Stimulated activated CD4-positive, alpha-beta T cell treated with anti-CD3 and anti-CD28 coated beads, Interleukin-1b, Interleukin-23, amount 100 ng/mL, for 1 hour (primary cell): Measurements from ENCODE around the gene BAX.

Source experiments
- DNase-seq, 2 donors: peaks; one replicate each; pipeline ENCODE4 v3.0.0-alpha.2; 2020; ENCODE audit warnings: low read depth in 2 of 2

Gene BAX

DNA sequence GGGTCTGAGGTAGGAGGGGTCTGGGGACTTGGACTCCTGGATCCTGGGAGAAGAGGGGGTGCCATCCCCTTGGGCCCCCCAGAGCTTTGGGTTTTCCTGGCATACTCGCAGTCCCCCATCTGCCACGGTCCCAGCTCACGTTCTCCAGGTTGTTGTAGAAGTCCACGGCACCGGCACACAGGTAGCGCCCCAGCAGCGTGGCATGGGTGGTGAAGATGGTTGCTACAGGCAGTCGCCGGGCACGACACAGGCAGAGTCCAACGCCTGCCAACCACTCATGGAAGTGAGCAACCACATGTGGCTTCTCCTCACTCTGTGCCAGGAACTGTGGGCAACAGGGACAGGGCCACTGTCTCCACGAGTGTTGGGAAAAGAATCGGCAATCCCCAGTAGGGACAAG, 31.0 kb downstream of the BAX start:
- no peak for DNase-seq

DNA sequence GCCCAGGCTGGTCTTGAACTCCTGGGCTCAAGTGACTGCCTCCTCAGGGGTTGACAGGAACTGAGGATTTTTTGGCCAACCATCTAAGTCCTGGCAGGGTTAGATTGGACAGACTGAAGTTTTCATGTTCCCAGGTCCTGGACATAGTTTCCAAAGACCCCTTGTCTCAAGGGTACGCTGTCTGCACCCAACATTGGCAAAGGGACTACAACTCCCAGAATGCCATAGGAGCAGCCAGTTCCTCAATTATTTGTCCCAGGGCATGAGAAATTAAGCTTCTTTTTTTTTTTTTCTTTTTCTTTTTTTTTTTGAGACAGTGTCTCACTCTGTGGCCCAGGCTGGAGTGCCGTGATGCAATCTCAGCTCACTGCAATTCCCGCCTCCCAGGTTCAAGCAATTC, 31.5 kb downstream of the BAX start:
- no peak for DNase-seq

- no peak for DNase-seq
Measured at GRCh38 chr19:48987323-48987722, 32.6 kb downstream of the BAX start.

DNA sequence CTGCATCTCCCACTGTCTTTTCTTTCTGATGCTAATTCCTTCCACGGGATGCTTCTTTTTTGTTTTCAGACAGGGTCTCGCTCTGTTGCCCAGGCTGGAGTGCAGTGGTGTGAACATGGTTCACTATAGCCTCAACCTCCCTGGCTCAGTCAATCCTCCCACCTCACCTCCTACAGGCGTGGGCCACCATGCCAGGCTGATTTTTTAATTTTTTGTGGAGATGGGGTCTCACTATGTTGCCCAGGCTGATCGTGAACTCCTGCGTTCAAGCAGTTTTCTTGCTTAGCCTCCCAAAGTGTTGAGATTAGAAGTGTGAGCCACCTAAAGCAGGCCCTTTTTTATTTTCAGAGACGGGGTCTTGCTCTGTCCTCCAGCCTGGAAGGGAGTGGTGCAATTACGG, 33.6 kb downstream of the BAX start:
- no peak for DNase-seq

DNA sequence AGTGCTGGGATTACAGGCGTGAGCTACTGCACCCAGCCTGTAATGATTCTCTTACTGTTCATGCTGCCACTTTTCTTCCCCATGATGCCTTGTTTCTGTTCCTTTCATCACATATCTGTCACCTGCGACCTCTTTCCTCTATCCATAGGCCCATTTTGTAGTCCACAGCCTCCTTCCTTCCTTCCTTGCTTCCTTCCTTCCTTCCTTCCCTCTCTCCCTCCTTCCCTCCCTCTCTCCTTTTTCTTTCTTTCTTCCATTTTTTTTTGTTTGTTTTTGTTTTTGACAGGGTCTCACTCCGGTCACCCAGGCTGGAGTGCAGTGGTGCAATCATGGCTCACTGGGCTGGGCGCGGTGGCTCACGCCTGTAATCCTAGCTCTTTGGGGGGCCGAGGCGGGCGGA, 34.2 kb downstream of the BAX start:
- DNase-seq: no peak

GRCh38 chr19:48989701-48990291, 35.1 kb downstream of the BAX start:
- no peak for DNase-seq

GRCh38 chr19:48990400-48990799, 35.7 kb downstream of the BAX start:
- no peak for DNase-seq

DNA sequence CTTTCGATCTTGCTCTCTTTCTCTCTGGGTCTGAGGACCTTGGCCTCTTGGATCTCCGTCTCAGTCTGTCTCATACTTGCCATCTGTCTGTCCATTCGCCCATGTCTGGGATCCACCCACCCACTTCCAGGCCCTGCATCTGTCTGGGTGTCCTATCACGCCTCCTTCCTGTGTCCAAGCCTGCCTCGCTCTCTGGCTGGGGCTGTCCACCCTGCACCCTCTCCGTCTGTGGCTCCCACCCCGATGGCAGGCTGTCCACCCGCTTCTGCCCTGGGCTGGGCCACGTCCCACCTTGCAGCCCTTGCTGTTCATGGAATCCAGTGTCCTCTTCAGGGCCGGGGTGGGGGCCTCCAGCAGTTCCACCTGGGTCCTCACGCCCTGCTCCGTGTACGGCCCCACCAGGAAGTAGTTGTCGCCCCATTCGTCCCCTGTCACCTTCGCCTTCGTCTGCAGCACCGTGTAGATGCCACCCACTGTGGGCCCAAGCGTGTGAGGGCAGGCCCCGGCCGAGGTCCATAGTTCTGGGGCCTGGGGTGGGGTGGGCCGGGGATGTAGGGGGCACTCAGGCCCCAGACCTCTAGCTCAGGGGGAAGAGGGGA, 36.4 kb downstream of the BAX start:
- no peak for DNase-seq

DNA sequence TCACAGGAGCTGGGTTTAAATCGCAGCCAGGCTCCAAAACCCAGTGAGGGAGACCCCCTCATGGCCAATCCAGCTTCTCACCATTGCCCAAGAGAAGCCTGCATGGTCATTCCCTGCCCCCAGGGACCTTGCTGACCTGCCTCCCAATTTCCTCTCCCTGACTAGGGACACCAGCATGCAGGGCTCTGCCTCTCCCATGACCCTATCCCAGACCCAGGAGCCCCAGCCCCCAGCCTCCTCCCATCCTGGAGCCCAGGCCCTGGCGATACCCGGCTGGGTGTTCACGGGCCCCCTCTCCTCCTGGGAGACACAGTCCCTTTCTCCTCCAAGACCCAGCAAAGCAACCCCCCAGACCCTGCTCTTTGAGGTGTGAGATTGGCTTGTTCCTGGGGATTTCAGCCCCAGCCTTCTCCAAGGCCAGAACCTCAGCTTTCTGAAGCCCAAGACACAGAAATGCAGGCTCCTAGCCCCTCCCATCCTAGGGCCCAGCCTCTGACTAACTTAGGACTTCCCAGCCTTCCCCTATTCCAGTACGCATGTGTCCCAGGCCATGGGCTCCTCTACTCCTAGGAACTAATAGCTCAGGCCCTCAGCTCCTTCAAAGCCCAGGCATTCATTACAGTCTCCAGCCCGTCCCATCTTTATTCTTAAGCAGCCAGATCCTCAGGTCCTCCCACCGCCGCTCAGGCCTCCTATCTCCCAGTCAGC, 37.4 kb downstream of the BAX start:
- no peak for DNase-seq

DNA sequence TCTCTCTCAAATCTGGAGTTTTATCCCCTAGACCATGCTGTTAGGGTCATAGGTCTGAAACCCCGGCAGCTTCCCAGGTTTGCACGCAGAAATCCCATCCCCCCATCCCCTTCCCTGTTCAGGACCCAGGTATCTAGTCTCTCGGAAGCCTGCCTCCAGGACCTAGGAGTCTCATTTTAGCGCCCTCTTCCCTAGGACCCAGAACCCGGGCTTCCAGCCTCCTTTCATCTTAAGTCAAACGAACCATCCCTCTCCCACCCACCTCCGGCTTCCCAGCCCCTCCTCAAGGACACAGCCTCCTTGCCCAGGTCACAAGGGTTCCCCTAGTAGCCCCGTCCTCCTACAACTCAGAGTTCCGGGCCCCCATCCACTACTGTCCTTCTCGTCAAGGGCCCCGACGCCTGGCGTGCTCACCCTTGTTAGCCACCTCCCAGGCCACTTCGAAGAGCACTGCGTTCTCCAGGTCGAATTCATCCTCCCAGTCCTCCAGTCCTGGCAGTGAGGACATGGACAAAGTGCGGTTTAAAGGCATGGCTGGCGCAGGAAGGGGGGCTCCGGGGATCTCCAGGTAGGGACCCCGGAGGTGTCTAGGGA, 38.0 kb downstream of the BAX start:
- no peak for DNase-seq

DNA sequence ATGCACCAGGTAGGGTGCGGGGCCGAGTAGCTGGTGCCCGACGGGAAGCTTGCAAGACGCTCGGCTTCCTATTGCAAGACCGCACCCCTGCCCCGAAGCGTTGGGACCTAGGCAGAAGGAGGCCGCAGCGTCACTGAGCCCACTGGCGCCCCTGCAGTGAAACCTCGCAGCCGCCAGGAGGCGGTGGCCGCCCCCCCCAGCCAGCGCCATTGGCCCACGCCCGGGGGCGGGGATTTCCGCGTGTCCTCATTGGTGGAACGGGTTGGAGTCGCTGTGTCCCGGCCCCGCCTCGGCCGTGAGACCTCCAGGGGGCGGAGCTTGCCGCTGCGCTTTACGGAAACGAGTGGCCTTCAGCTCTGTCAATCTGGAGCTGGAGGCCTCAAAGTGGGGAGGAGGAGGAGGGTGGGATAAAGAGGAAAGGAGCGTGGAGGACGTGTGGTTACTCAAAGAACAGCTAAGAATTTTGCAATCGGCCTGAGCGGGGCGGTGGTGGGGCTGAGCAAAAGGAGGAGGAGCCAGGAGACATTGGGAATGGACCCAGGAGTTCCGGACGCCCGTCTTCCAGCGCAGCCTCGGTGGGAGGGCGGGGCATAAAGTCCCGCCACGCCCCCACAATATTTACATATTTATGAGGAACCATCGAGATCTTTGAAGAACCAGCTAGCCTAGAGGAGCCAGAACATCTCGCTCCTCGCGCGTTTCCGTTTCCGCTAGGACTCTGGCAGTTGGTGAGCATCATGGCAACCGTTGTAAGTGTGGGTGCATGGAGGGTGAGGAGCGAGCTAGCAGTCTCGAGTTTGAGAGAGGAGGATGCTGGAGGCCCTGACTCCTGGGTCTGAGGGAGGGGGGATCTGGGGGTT, 38.7 kb downstream of the BAX start, which contains the start of the genes GYS1 and RUVBL2:
TSS of gene GYS1 (minus strand) at position 135 of the 860 bp plus-strand sequence. CDS start 197 bp downstream, outside the sequence.
TSS of gene RUVBL2 (plus strand) at position 713 of the 860 bp plus-strand sequence. CDS start at position 738, 25 bp downstream.
- peak; percentile 97 to 98 for DNase-seq

- DNase-seq: no peak
Measured at GRCh38 chr19:48994035-48994386, 39.3 kb downstream of the BAX start.

GRCh38 chr19:48997972-48998371, 43.3 kb downstream of the BAX start:
- DNase-seq: peak in 1 of 2 donors; percentile 27

- DNase-seq: peak; percentile 35 to 40
Measured at GRCh38 chr19:48999481-49000325, 45.0 kb downstream of the BAX start.

DNA sequence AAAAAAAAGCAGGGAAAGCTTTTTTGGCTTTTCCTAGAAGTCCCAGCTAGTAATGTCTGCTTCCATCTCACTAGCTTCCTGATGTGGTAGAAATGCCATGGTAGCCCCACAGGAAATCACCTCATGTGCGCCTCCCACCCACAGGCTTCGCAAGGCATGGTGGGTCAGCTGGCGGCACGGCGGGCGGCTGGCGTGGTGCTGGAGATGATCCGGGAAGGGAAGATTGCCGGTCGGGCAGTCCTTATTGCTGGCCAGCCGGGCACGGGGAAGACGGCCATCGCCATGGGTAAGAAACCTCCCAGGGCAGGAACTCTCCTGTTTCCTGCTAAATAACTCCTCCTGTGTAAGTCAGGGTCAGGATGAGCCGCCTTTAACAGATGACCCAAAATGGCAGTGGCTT, 49.5 kb downstream of the BAX start:
- no peak for DNase-seq

DNA sequence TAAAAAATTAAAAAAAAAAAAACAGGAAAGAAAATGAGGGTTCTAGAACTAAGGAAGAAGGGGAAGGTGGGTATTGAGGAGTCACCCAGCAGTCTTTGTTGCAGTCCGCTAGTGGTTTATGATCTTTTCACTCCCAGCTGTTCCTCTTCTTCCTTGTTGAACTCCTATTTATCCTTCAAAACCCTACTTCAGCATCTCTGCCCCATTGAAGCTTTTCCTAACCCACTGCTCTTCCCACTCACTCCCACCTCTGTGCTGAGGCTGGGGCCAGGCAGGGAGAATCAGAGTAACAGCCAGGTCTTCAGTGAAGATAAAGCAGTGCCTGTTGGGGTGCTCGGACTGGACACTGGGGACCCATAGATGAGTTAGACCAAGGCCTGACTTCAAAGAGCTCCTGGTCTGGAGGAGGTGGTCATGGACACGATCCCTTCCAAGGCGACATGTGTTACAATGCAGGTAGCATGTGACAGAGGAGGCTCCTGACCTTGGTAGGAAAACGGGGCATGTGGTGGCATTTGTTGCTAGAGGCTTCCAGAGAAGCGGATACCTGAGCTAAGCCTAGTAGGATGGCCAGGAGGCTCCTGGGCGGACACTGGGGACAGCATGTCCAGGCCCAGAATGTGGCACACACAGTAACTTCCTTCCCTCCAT, 50.4 kb downstream of the BAX start:
- no peak for DNase-seq

- DNase-seq: no peak
Measured at GRCh38 chr19:49006905-49007304, 52.2 kb downstream of the BAX start.

DNA sequence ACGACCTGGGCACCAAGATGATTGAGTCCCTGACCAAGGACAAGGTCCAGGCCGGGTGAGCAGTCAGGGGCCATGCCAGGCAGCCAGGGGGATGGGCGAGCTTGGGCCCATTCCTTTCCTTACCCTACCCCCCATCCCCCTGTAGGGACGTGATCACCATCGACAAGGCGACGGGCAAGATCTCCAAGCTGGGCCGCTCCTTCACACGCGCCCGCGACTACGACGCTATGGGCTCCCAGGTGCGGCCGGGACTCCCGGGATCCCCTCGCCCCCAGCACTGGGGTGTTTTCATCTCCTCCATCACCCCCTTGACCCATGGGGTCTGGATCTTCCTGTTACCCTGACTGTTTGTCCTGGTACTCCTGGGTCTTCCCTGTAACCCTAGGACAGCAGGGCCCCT, 55.2 kb downstream of the BAX start:
- no peak for DNase-seq

DNA sequence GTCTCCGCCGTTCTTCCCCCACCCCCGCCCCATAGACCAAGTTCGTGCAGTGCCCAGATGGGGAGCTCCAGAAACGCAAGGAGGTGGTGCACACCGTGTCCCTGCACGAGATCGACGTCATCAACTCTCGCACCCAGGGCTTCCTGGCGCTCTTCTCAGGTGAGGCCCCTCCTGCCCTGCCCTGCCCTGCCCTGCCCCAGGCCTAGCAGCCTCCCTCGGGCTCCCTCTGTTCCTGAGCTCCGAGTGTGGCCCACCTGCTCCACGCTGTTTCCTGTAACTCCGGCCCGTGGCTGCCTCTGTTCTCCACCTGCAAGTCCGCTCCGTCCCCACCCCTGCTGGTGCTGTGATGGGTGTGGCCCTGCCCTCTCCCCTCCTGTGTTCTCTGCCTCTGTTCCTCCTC, 55.8 kb downstream of the BAX start:
- DNase-seq: no peak

DNA sequence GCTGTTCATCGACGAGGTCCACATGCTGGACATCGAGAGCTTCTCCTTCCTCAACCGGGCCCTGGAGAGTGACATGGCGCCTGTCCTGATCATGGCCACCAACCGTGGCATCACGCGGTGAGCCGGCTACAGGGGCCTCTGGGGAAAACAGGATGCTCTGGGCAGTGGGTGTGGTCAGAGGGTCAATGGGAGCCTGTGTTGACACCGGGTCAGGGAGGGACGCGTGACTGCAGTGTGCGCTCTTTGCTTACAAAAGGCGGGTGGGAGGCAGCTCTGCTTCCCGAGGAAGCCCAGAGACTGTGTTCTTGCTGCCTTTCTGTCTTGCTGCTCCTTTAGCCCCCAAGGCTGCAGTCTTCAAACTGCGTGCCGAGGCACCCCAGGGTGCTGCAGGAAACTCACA, 56.5 kb downstream of the BAX start:
- DNase-seq: no peak
